ENCODE data around the gene EDRF1.

The EDRF1 gene

DNA sequence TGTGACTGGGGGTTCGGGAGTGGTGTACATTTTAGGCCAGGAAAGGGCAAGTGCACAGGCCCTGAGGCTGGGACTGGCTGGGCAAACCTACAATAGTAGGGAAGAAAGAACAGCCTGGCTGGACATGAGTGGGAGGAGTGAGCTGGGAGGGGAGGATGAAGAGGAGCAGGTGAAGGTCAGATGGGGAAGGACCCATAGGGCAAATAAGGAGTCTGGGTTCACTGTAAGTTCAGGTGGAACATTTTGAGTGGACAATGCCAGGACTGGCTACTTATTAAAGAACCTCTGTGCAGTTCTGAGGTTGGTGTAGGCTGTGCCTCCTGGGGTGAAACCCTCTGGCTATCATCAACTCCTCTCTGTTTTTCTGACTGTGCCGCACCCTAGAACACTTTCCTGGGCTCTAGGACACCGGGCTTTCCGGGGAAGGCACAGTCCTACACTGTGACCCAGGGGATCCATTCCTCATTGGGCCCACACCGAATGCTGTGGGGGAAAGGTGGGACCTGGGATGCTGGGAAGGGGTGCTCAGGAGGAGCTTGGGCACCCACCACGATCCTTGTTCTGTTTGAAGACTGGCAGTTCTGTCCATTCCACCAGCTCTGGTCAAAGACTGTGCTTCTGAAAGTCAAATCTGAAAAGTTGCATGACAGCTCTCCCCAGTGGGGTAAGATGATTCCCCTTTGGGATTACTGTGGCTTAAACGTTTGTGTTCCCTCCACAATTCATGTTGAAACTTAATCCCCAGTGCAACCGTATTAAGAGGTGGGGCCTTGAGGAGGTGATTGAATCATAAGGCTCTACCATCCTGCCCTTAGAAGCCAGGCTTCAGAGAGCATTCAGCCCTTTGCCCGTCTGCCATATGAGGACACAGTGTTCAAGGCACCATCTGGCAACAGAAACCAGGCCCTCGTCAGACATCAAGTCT, 60.2 kb downstream of the EDRF1 start:
- Histone ChIP-seq H3K36me3 (ENCODE audit: control insufficient read depth, low read length) (no peaks in the 10 kb centered on the region), H3K4me2 (ENCODE audit: low read length) (no peak overlapping the region), H3F3A (ENCODE audit: control insufficient read depth, insufficient read depth) (no peaks in the 10 kb centered on the region), H3K27ac (ENCODE audit: low read depth, low read length) (no peak overlapping the region), H3K27me3 (ENCODE audit: control insufficient read depth, low read length) (no peaks in the 10 kb centered on the region), H3K4me3 (ENCODE audit: low read length) (no peak overlapping the region), H3K79me2 (ENCODE audit: control insufficient read depth, low read length) (no peaks in the 10 kb centered on the region), H3K9me3 (ENCODE audit: control insufficient read depth, insufficient read depth, low read length) (no peaks in the 10 kb centered on the region), H4K20me1 (ENCODE audit: control insufficient read depth, insufficient read depth, low read depth, low read length) (no peaks in the 10 kb centered on the region), H3K4me1 (ENCODE audit: control insufficient read depth, low read length) (peaks cover 5% of the 10 kb centered on the region; the same call in 1 of the 2 replicates), H3K9me2 (replicated peaks; ENCODE audit: control insufficient read depth, low read length) (no peaks in the 10 kb centered on the region)
- TF ChIP-seq EZH2phosphoT487 (IDR thresholded peaks at IDR 0.05; ENCODE audit: borderline replicate concordance, low read length) = no peak
- TF ChIP-seq, protein P1, sequence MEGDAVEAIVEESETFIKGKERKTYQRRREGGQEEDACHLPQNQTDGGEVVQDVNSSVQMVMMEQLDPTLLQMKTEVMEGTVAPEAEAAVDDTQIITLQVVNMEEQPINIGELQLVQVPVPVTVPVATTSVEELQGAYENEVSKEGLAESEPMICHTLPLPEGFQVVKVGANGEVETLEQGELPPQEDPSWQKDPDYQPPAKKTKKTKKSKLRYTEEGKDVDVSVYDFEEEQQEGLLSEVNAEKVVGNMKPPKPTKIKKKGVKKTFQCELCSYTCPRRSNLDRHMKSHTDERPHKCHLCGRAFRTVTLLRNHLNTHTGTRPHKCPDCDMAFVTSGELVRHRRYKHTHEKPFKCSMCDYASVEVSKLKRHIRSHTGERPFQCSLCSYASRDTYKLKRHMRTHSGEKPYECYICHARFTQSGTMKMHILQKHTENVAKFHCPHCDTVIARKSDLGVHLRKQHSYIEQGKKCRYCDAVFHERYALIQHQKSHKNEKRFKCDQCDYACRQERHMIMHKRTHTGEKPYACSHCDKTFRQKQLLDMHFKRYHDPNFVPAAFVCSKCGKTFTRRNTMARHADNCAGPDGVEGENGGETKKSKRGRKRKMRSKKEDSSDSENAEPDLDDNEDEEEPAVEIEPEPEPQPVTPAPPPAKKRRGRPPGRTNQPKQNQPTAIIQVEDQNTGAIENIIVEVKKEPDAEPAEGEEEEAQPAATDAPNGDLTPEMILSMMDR (IDR thresholded peaks at IDR 0.05; ENCODE audit: low read depth, low read length, poor library complexity, severe bottlenecking) = no peak

GRCh38 chr10:125781374-125781773, 61.9 kb downstream of the EDRF1 start:
- Histone ChIP-seq H3K27me3 (ENCODE audit: control insufficient read depth, low read length) (no peaks in the 10 kb centered on the region), H3K4me2 (ENCODE audit: low read length) (no peak overlapping the region), H3K9me2 (replicated peaks; ENCODE audit: control insufficient read depth, low read length) (no peaks in the 10 kb centered on the region), H4K20me1 (ENCODE audit: control insufficient read depth, insufficient read depth, low read depth, low read length) (no peaks in the 10 kb centered on the region), H3K79me2 (ENCODE audit: control insufficient read depth, low read length) (no peaks in the 10 kb centered on the region), H3K4me1 (ENCODE audit: control insufficient read depth, low read length) (peaks cover 5% of the 10 kb centered on the region; the same call in 1 of the 2 replicates), H3K36me3 (ENCODE audit: control insufficient read depth, low read length) (no peaks in the 10 kb centered on the region), H3K4me3 (ENCODE audit: low read length) (no peak overlapping the region), H3F3A (ENCODE audit: control insufficient read depth, insufficient read depth) (no peaks in the 10 kb centered on the region), H3K27ac (ENCODE audit: low read depth, low read length) (no peak overlapping the region), H3K9me3 (ENCODE audit: control insufficient read depth, insufficient read depth, low read length) (no peaks in the 10 kb centered on the region)
- TF ChIP-seq EZH2phosphoT487 (IDR thresholded peaks at IDR 0.05; ENCODE audit: borderline replicate concordance, low read length) = no peak
- TF ChIP-seq, protein P1 (IDR thresholded peaks at IDR 0.05; ENCODE audit: low read depth, low read length, poor library complexity, severe bottlenecking) = no peak

DNA sequence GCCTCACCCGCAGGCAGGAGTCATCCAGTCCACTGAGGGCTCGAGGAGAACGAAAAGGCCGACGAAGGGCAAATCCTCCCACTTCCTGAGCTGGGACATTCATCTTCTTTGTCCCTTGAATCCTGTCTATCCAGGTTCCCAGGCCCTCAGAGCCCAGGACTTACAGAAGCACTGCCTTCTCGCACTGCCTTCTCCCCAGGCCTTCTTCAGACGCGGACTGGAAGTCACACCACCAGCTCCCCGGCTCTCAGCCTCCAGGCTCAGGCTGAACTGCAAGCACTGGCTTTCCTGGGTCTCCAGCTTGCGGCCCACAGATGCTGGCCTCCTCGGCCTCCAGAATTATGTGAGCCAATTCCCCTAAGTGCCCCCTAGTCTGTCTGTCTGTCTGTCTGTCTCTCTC, 62.5 kb downstream of the EDRF1 start:
- TF ChIP-seq, protein P1 (IDR thresholded peaks at IDR 0.05; ENCODE audit: low read depth, low read length, poor library complexity, severe bottlenecking) = no peak
- no peak for TF ChIP-seq EZH2phosphoT487 (IDR thresholded peaks at IDR 0.05; ENCODE audit: borderline replicate concordance, low read length)
- Histone ChIP-seq H3F3A (ENCODE audit: control insufficient read depth, insufficient read depth) (no peaks in the 10 kb centered on the region), H3K4me2 (ENCODE audit: low read length) (no peak overlapping the region), H3K4me3 (ENCODE audit: low read length) (no peak overlapping the region), H3K36me3 (ENCODE audit: control insufficient read depth, low read length) (no peaks in the 10 kb centered on the region), H4K20me1 (ENCODE audit: control insufficient read depth, insufficient read depth, low read depth, low read length) (no peaks in the 10 kb centered on the region), H3K9me2 (replicated peaks; ENCODE audit: control insufficient read depth, low read length) (no peaks in the 10 kb centered on the region), H3K4me1 (ENCODE audit: control insufficient read depth, low read length) (peaks cover 5% of the 10 kb centered on the region; the same call in 1 of the 2 replicates), H3K9me3 (ENCODE audit: control insufficient read depth, insufficient read depth, low read length) (no peaks in the 10 kb centered on the region), H3K79me2 (ENCODE audit: control insufficient read depth, low read length) (no peaks in the 10 kb centered on the region), H3K27me3 (ENCODE audit: control insufficient read depth, low read length) (no peaks in the 10 kb centered on the region), H3K27ac (ENCODE audit: low read depth, low read length) (no peak overlapping the region)

All from DOHH2 (cell line).